Measurements from ENCODE around the gene RNASE7. TPM values are rescaled to one million over a fixed set of nuclear protein-coding genes. Genes with fewer than 3 reads are reported as not detected.

RNASE7 gene
- total RNA-seq, 4 donors from 2014 or later = not detected

- TF ChIP-seq CTCF (IDR thresholded peaks at IDR 0.05; ENCODE audit: low read depth) = no peak
These were observed 23.9 kb upstream of the RNASE7 start for GRCh38 chr14:21018286-21018685.

- TF ChIP-seq CTCF (IDR thresholded peaks at IDR 0.05; ENCODE audit: low read depth) = no peak
These were observed 23.4 kb upstream of the RNASE7 start for GRCh38 chr14:21018781-21019180.

- no peak for TF ChIP-seq CTCF (IDR thresholded peaks at IDR 0.05; ENCODE audit: low read depth)
These were observed 22.8 kb upstream of the RNASE7 start for GRCh38 chr14:21019366-21019765.

GRCh38 chr14:21020977-21021545 is 21.1 kb upstream of the RNASE7 start:
- TF ChIP-seq CTCF (IDR thresholded peaks at IDR 0.05; ENCODE audit: low read depth) = no peak

- no peak for TF ChIP-seq CTCF (IDR thresholded peaks at IDR 0.05; ENCODE audit: low read depth)
These were observed 19.5 kb upstream of the RNASE7 start for GRCh38 chr14:21022686-21023085.

GRCh38 chr14:21023174-21023573 is 19.0 kb upstream of the RNASE7 start:
- no peak for TF ChIP-seq CTCF (IDR thresholded peaks at IDR 0.05; ENCODE audit: low read depth)

GRCh38 chr14:21023817-21024584 is 18.2 kb upstream of the RNASE7 start:
- no peak for TF ChIP-seq CTCF (IDR thresholded peaks at IDR 0.05; ENCODE audit: low read depth)
